Activated CD4-positive, alpha-beta memory T cell treated with anti-CD3 and anti-CD28 coated beads, Interleukin-2, amount 10 ng/mL, durations not matched to agents 7 days and 5 days (primary cell): Measurements from ENCODE around the gene ZNF587B. TPM values are rescaled to one million over a fixed set of nuclear protein-coding genes. Genes with fewer than 3 reads are reported as not detected.
"Not testable (repeated sequence)": the region's sequence is repeated elsewhere in the genome, so short reads cannot be mapped to it uniquely, and the experiment has no call there.

ENCODE experiments used
- CTCF ChIA-PET: fragments of 350-600 bp; sonication (Branson Sonifier 250); formaldehyde crosslinking; loops from one replicate; lab custom pipeline; 2021; ENCODE audit warnings: antibody characterized with exemption, inconsistent platforms; lab: Charles Lee
- POLR2A ChIA-PET: fragments of 350-600 bp; sonication (Branson Sonifier 250); formaldehyde crosslinking; loops from one replicate; lab custom pipeline; 2021; ENCODE audit warnings: antibody characterized with exemption; lab: Charles Lee
- DNase-seq: peaks from one replicate; pipeline ENCODE4 v3.0.0-alpha.2; 2020
- H3K27ac Mint-ChIP-seq: one replicate; pipeline ENCODE4 v1.8.0; 2021; ENCODE audit warnings: mild to moderate bottlenecking, mixed read lengths
- H3K27me3 Mint-ChIP-seq: one replicate; pipeline ENCODE4 v1.8.0; 2021; ENCODE audit warnings: mixed read lengths
- H3K36me3 Mint-ChIP-seq: one replicate; pipeline ENCODE4 v1.8.0; 2021; ENCODE audit warnings: low read depth, mixed read lengths
- H3K4me1 Mint-ChIP-seq: one replicate; pipeline ENCODE4 v1.8.0; 2021; ENCODE audit warnings: mixed read lengths
- H3K4me3 Mint-ChIP-seq: one replicate; pipeline ENCODE4 v1.8.0; 2021; ENCODE audit warnings: mild to moderate bottlenecking, mixed read lengths
- H3K9me3 Mint-ChIP-seq: one replicate; pipeline ENCODE4 v1.8.0; 2021; ENCODE audit warnings: mixed read lengths
- total RNA-seq, 2 experiments: library from RNA; stranded (reverse); gene quantifications; one replicate each; pipeline ENCODE4 v1.2.3, GENCODE V29; 2021

The ZNF587B gene
- total RNA-seq, 2 experiments from 2014 or later: 14.0 to 14.6 TPM

- POLR2A ChIA-PET: interaction anchor here (0.8 to 1.2 kb wide), 4 partner anchors 28 to 256 kb away, joined by 3 to 5 read pairs (median 4); partner anchors contain the start of genes ZNF211, ZNF417 and ZNF587
Observed at GRCh38 chr19:57888560-57889231, 58.6 kb downstream of the ZNF587B start, which contains the start of gene ZNF814. TSS of gene ZNF814 (minus strand) at chr19:57889037. CDS start at chr19:57888802, 235 bp downstream.

GRCh38 chr19:57890706-57891105 lies 60.6 kb downstream of the ZNF587B start:
- Mint-ChIP-seq H3K9me3 (peaks cover 39% of the 10 kb centered on the region), H3K4me1 (peaks cover 19% of the 10 kb centered on the region), H3K36me3 (peaks cover 40% of the 10 kb centered on the region)
- H3K4me3 Mint-ChIP-seq, H3K27me3 Mint-ChIP-seq, H3K27ac Mint-ChIP-seq, POLR2A ChIA-PET, CTCF ChIA-PET, DNase-seq: not testable (repeated sequence)

More at GRCh38 chr19:57888560-57889231, 58.6 kb downstream of the ZNF587B start, which contains the start of gene ZNF814:
- CTCF ChIA-PET: no interaction called here
- peak within 1 kb of the TSS; percentile 31 for H3K27ac Mint-ChIP-seq
- peak; percentile 80 for DNase-seq
- H3K4me3 Mint-ChIP-seq: peak within 1 kb of the TSS; percentile 79
- H3K4me1 Mint-ChIP-seq: peaks cover 19% of the 10 kb centered on the region
- H3K27me3 Mint-ChIP-seq: no peaks in the 10 kb centered on the region
- peaks cover 59% of the 10 kb centered on the region for H3K36me3 Mint-ChIP-seq
- peaks cover 46% of the 10 kb centered on the region for H3K9me3 Mint-ChIP-seq

Other genes starting within 250 kb of the ZNF587B start
- gene ZIK1, start 246.2 kb upstream of the ZNF587B start, total RNA-seq: 1 to 10 TPM; 5.7 to 6.1 TPM
- gene ZNF530, start 230.4 kb upstream of the ZNF587B start, total RNA-seq: 1 to 10 TPM; 7.4 to 8.3 TPM
- gene ZNF134, start 216.1 kb upstream of the ZNF587B start, total RNA-seq: 10 to 100 TPM; 14.7 to 16.7 TPM
- gene ZNF211, start 197.1 kb upstream of the ZNF587B start, total RNA-seq: 10 to 100 TPM; 17.8 to 20.4 TPM
- not detected for gene ZSCAN4, start 161.4 kb upstream of the ZNF587B start, total RNA-seq
- gene ZNF551, start 148.3 kb upstream of the ZNF587B start, total RNA-seq: 10 to 100 TPM in 1 of 2 experiments, 1 to 10 TPM in 1; 8.9 to 10.2 TPM
- gene ZNF154, start 121.1 kb upstream of the ZNF587B start, total RNA-seq: under 1 TPM; 0.38 to 0.70 TPM
- gene ZNF671, start 102.7 kb upstream of the ZNF587B start, total RNA-seq: 10 to 100 TPM; 13.2 to 13.5 TPM
- 10 to 100 TPM; 14.9 to 15.1 TPM for gene ZNF776, start 83.5 kb upstream of the ZNF587B start, total RNA-seq
- gene ZNF586, start 60.6 kb upstream of the ZNF587B start, total RNA-seq: 10 to 100 TPM; 20.1 to 21.8 TPM
- gene ZNF552, start 15.4 kb upstream of the ZNF587B start, total RNA-seq: 1 to 10 TPM; 8.4 to 8.6 TPM
- 10 to 100 TPM; 34.9 to 36.2 TPM for gene ZNF587, start 19.6 kb downstream of the ZNF587B start, total RNA-seq
- gene ZNF814, start 58.7 kb downstream of the ZNF587B start, total RNA-seq: 1 to 10 TPM; 9.3 to 9.6 TPM
- 10 to 100 TPM; 16.7 to 20.1 TPM for gene ZNF417, start 86.3 kb downstream of the ZNF587B start, total RNA-seq
- 1 to 10 TPM; 3.0 to 3.7 TPM for gene ZNF418, start 105.1 kb downstream of the ZNF587B start, total RNA-seq
- gene ZNF256, start 117.4 kb downstream of the ZNF587B start, total RNA-seq: 1 to 10 TPM; 5.8 to 6.1 TPM
- gene C19orf18, start 144.2 kb downstream of the ZNF587B start, total RNA-seq: under 1 TPM in 1 of 2 experiments, not detected in 1; 0.40 TPM
- 1 to 10 TPM; 9.6 to 9.7 TPM for gene ZNF606, start 172.5 kb downstream of the ZNF587B start, total RNA-seq
- gene ZSCAN1, start 203.7 kb downstream of the ZNF587B start, total RNA-seq: not detected
- not detected for gene ZNF135, start 229.0 kb downstream of the ZNF587B start, total RNA-seq